PC-3 (cell line): ENCODE results near the gene LRCH1. TPM values are rescaled to one million over a fixed set of nuclear protein-coding genes. Genes with fewer than 3 reads are reported as not detected.

Experiments
- ATAC-seq: fragments of 200-7000 bp; cut with Tn5 transposase; 2 replicates; pipeline ENCODE4 v1.9.1; 2020; ENCODE audit warnings: mild to moderate bottlenecking, moderate library complexity
- BruUV-seq: library from RNA; stranded (reverse); fragments of 400-500 nt; replicated peaks from 2 replicates; lab custom pipeline; 2021; lab: Mats Ljungman, UMichigan
- CTCF ChIA-PET: fragments of 300-600 bp; sonication (Branson Sonifier 250); formaldehyde crosslinking; loops from one replicate; lab custom pipeline; 2022; ENCODE audit warnings: antibody characterized with exemption; lab: Charles Lee
- POLR2A ChIA-PET: fragments of 300-600 bp; sonication (Branson Sonifier 250); formaldehyde crosslinking; loops from one replicate; lab custom pipeline; 2022; ENCODE audit warnings: antibody characterized with exemption; ENCODE audit not compliant: unreplicated experiment; lab: Charles Lee
- DNase-seq: peaks from one replicate; pipeline ENCODE4 v3.0.0-alpha.2; 2015
- H2AFZ ChIP-seq: fragments of 300-600 bp; sonication (generic); 2 replicates; pipeline ENCODE4 v1.6.0; 2016; ENCODE audit warnings: antibody characterized with exemption, low read length
- H3F3A ChIP-seq: fragments of 300-600 bp; sonication (generic); one replicate; pipeline ENCODE4 v1.6.0; 2017; ENCODE audit warnings: antibody characterized with exemption, low read length, control low read depth, mild to moderate bottlenecking; ENCODE audit not compliant: unreplicated experiment
- H3K27ac ChIP-seq: fragments of 300-600 bp; sonication (generic); 2 replicates; pipeline ENCODE4 v1.5.1; 2016; ENCODE audit warnings: mild to moderate bottlenecking, low read length
- H3K27me3 ChIP-seq: fragments of 300-600 bp; sonication (generic); 2 replicates; pipeline ENCODE4 v1.6.1; 2016; ENCODE audit warnings: low read length, mixed read lengths
- H3K36me3 ChIP-seq: fragments of 300-600 bp; sonication (generic); 2 replicates; pipeline ENCODE4 v1.6.1; 2016; ENCODE audit warnings: low read depth, mixed run types, low read length, mixed read lengths
- H3K4me1 ChIP-seq: fragments of 300-600 bp; sonication (generic); 2 replicates; pipeline ENCODE4 v1.5.1; 2016; ENCODE audit warnings: low read length; ENCODE audit not compliant: insufficient read depth
- H3K4me2 ChIP-seq: fragments of 300-600 bp; sonication (generic); 2 replicates; pipeline ENCODE4 v1.6.0; 2016; ENCODE audit warnings: low read length
- H3K4me3 ChIP-seq: fragments of 300-600 bp; sonication (generic); 2 replicates; pipeline ENCODE4 v1.5.1; 2016; ENCODE audit warnings: mild to moderate bottlenecking, low read length, mixed read lengths
- H3K79me2 ChIP-seq: fragments of 300-600 bp; sonication (generic); 2 replicates; pipeline ENCODE4 v1.6.1; 2017; ENCODE audit warnings: low read length, mixed read lengths
- H3K9ac ChIP-seq: fragments of 300-600 bp; sonication (generic); 2 replicates; pipeline ENCODE4 v1.6.0; 2016; ENCODE audit warnings: mild to moderate bottlenecking, low read length
- H3K9me2 ChIP-seq: fragments of 300-600 bp; sonication (generic); replicated peaks from 2 replicates; pipeline ENCODE4 v1.6.1; 2016; ENCODE audit warnings: mixed run types, low read length, mixed read lengths
- H3K9me3 ChIP-seq: fragments of 300-600 bp; sonication (generic); 2 replicates; pipeline ENCODE4 v1.6.1; 2016; ENCODE audit warnings: low read length, mixed read lengths
- H4K20me1 ChIP-seq: fragments of 300-600 bp; sonication (generic); 2 replicates; pipeline ENCODE4 v1.6.1; 2016; ENCODE audit warnings: low read length, mixed read lengths
- CTCF ChIP-seq: fragments of 300-600 bp; sonication (generic); conservative IDR thresholded peaks from 2 replicates; pipeline ENCODE4 v1.5.1; 2017; ENCODE audit warnings: antibody characterized with exemption, low read depth, mild to moderate bottlenecking, low read length
- EZH2 ChIP-seq: fragments of 300-600 bp; sonication (generic); IDR thresholded peaks from one replicate; pipeline ENCODE4 v1.6.1; 2017; ENCODE audit warnings: antibody characterized with exemption, mild to moderate bottlenecking, low read length; ENCODE audit not compliant: unreplicated experiment
- EZH2phosphoT487 ChIP-seq: fragments of 300-600 bp; sonication (generic); IDR thresholded peaks from 2 replicates; pipeline ENCODE4 v1.6.1; 2018; ENCODE audit warnings: mild to moderate bottlenecking, antibody characterized with exemption, low read length, borderline replicate concordance
- intact Hi-C: fragments of 100-400 bp; cut with micrococcal nuclease; formaldehyde crosslinking; loops from 2 replicates; pipeline ENCODE4 v1.9.0; 2023
- total RNA-seq: library from RNA; depleted of rRNA; stranded (reverse); fragments of >200 nt; gene quantifications from 2 replicates; pipeline ENCODE4 v1.2.3, GENCODE V29; 2014

Gene LRCH1
- total RNA-seq, 1 experiment from 2014 or later, result 4.3 TPM

DNA sequence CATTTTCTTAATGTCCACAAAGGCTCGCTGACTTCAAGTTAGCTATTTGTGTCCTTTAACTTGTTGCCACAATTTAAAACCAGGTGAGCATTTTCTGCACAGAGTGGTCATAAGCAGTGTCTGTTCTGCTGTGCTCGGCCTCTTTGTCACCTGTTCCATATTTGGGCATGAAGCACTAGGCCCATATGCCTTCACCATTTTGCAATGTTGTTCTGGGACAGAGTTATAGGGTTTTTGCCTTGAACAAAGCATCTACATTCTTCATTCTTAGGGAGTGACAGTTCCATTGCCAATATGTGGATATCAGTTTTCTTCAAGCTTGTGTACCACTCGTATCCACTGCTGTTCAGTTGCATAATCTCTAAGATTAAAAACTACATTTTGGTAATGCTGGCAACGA lies 56.1 kb downstream of the LRCH1 start:
- no peak overlapping the region for H3K27ac ChIP-seq
- H2AFZ ChIP-seq, result no peak overlapping the region
- no peaks in the 10 kb centered on the region for H3K9me3 ChIP-seq
- BruUV-seq, result no TSS peak
- ATAC-seq (no peak), DNase-seq (no peak)
- no peaks in the 10 kb centered on the region for H4K20me1 ChIP-seq
- H3K4me3 ChIP-seq, result no peak overlapping the region
- ChIA-PET POLR2A (interaction anchor here (0.5 kb wide), 1 partner anchor 50 kb away, joined by 3 read pairs; no protein-coding TSS in a partner anchor), CTCF (interaction anchor here (0.6 kb wide), 1 partner anchor 108 kb away, joined by 8 read pairs; no protein-coding TSS in a partner anchor)
- intact Hi-C loops, result loop anchor here (5.0 kb wide), 1 partner anchor 38 kb away; no protein-coding TSS in a partner anchor
- H3K36me3 ChIP-seq, result no peaks in the 10 kb centered on the region
- H3K9me2 ChIP-seq, result no peaks in the 10 kb centered on the region
- no peaks in the 10 kb centered on the region for H3F3A ChIP-seq
- no peak for TF ChIP-seq EZH2phosphoT487
- TF ChIP-seq CTCF, result no peak
- TF ChIP-seq EZH2, result no peak
- H3K4me2 ChIP-seq, result no peak overlapping the region
- H3K4me1 ChIP-seq, result peaks cover 33% of the 10 kb centered on the region
- peaks cover 61% of the 10 kb centered on the region for H3K79me2 ChIP-seq
- H3K27me3 ChIP-seq, result no peaks in the 10 kb centered on the region
- no peak overlapping the region for H3K9ac ChIP-seq

DNA sequence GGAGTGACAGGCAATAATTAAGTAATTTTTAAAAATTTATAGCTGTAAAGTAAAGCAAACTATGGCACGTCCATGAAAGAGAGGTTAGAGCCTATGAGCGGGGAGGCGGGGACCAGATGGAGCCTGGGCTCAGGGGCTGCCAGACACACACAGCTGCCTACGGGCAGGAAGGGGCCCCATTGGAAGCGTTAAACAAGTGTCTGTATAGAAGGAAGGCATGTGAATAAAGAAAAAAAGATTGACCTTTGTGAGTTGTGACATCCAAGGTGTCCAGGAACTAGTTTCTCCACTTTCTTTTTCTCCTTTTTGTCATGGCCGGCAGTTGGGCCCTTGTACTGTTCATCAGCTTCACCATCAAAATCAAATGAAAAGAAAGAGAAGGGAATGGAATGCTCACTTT lies 56.8 kb downstream of the LRCH1 start:
- H3K27me3 ChIP-seq, result no peaks in the 10 kb centered on the region
- H3K4me3 ChIP-seq, result no peak overlapping the region
- H3K36me3 ChIP-seq, result no peaks in the 10 kb centered on the region
- ATAC-seq, result no peak
- no peak overlapping the region for H3K4me2 ChIP-seq
- no peaks in the 10 kb centered on the region for H4K20me1 ChIP-seq
- H3F3A ChIP-seq, result no peaks in the 10 kb centered on the region
- no peak for TF ChIP-seq EZH2
- TF ChIP-seq CTCF, result no peak
- TF ChIP-seq EZH2phosphoT487, result no peak
- H3K79me2 ChIP-seq, result peaks cover 58% of the 10 kb centered on the region
- H3K9ac ChIP-seq, result no peak overlapping the region
- H3K9me3 ChIP-seq, result no peaks in the 10 kb centered on the region
- BruUV-seq, result no TSS peak
- peaks cover 33% of the 10 kb centered on the region for H3K4me1 ChIP-seq
- no peak overlapping the region for H2AFZ ChIP-seq
- intact Hi-C loops, result loop anchor here (5.0 kb wide), 1 partner anchor 38 kb away; no protein-coding TSS in a partner anchor
- no peak for DNase-seq
- no peaks in the 10 kb centered on the region for H3K9me2 ChIP-seq
- no peak overlapping the region for H3K27ac ChIP-seq
- ChIA-PET POLR2A (no interaction called here), CTCF (interaction anchor here (0.6 kb wide), 1 partner anchor 107 kb away, joined by 8 read pairs; no protein-coding TSS in a partner anchor)

DNA sequence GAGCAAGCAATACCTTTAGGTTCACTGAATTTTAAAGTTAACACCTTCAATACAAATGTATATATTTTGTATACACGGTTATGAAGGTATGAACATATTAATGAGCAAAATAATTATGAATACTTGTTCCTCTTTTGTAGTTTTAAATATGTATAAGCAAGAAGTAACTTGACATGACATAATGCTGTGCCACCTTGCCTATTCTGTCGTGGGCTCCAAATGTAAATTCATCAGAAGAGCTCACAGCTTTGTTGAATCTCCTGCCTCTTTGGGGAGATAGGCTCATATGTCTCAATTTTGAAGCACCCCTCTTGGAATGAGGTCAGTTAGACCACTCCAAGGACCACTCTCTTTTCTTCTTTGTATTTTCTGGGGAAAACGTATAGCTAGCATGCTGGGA lies 59.3 kb downstream of the LRCH1 start:
- Histone ChIP-seq H4K20me1 (no peaks in the 10 kb centered on the region), H3K9me2 (no peaks in the 10 kb centered on the region), H2AFZ (no peak overlapping the region), H3K9me3 (no peaks in the 10 kb centered on the region), H3K27ac (no peak overlapping the region), H3K79me2 (peaks cover 53% of the 10 kb centered on the region), H3F3A (no peaks in the 10 kb centered on the region), H3K27me3 (no peaks in the 10 kb centered on the region), H3K36me3 (no peaks in the 10 kb centered on the region), H3K4me3 (no peak overlapping the region), H3K9ac (no peak overlapping the region), H3K4me1 (peaks cover 9% of the 10 kb centered on the region), H3K4me2 (no peak overlapping the region)
- intact Hi-C loops, result no loop called here
- DNase-seq (no peak), ATAC-seq (no peak)
- ChIA-PET CTCF (no interaction called here), POLR2A (no interaction called here)
- no TSS peak for BruUV-seq
- TF ChIP-seq EZH2 (no peak), CTCF (no peak), EZH2phosphoT487 (no peak)
